ENCODE data around the gene RSPRY1.

GRCh38 chr16:57165483-57165882, 20.6 kb upstream of the RSPRY1 start:
- TF ChIP-seq EGR1 (IDR thresholded peaks at IDR 0.05) = no peak
- TF ChIP-seq, protein P1, sequence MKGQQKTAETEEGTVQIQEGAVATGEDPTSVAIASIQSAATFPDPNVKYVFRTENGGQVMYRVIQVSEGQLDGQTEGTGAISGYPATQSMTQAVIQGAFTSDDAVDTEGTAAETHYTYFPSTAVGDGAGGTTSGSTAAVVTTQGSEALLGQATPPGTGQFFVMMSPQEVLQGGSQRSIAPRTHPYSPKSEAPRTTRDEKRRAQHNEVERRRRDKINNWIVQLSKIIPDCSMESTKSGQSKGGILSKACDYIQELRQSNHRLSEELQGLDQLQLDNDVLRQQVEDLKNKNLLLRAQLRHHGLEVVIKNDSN (IDR thresholded peaks at IDR 0.05) = no peak
- no peak for TF ChIP-seq EP300 (IDR thresholded peaks at IDR 0.05; ENCODE audit: borderline replicate concordance)
- no peak for TF ChIP-seq TCF12 (IDR thresholded peaks at IDR 0.05; ENCODE audit: low read depth)
- TF ChIP-seq, protein P2, sequence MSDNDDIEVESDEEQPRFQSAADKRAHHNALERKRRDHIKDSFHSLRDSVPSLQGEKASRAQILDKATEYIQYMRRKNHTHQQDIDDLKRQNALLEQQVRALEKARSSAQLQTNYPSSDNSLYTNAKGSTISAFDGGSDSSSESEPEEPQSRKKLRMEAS (IDR thresholded peaks at IDR 0.05) = no peak
- TF ChIP-seq ZBTB7A (IDR thresholded peaks at IDR 0.05; ENCODE audit: low read depth) = no peak
